Naive thymus-derived CD4-positive, alpha-beta T cell (primary cell): ENCODE results near the gene ALG12. TPM values are rescaled to one million over a fixed set of nuclear protein-coding genes. Genes with fewer than 3 reads are reported as not detected.

Experiments
- ATAC-seq: fragments of 150-1000 bp; cut with Tn5 transposase; 2 replicates; pipeline ENCODE4 v1.10.0; 2021; ENCODE audit warnings: mild to moderate bottlenecking, moderate library complexity
- CTCF ChIA-PET: fragments of 350-600 bp; sonication (Branson Sonifier 250); formaldehyde crosslinking; loops from one replicate; lab custom pipeline; 2021; ENCODE audit warnings: antibody characterized with exemption; lab: Charles Lee
- POLR2A ChIA-PET: fragments of 350-600 bp; sonication (Branson Sonifier 250); formaldehyde crosslinking; loops from one replicate; lab custom pipeline; 2021; ENCODE audit warnings: antibody characterized with exemption, inconsistent platforms; lab: Charles Lee
- DNase-seq, 9 donors: peaks; one replicate each; pipeline versions ENCODE4 v3.0.0 to v3.0.0-alpha.2; 2020 to 2022; ENCODE audit warnings: mixed read lengths in 1 of 9
- H3K27ac ChIP-seq: one replicate; pipeline ENCODE4 v1.7.0; 2013; ENCODE audit warnings: mild to moderate bottlenecking, low read depth, low read length, moderate library complexity
- H3K27me3 ChIP-seq, 2 donors: one replicate each; pipeline ENCODE4 v1.7.0; 2013; ENCODE audit warnings: low read length in 2 of 2, mild to moderate bottlenecking in 2 of 2, moderate library complexity in 2 of 2; ENCODE audit not compliant: control insufficient read depth in 2 of 2, insufficient read depth in 2 of 2
- H3K36me3 ChIP-seq, 3 experiments: 1 replicate in 2 of 3; 2 replicates in 1 of 3; pipeline ENCODE4 v1.7.0; 2013; ENCODE audit warnings: low read length in 3 of 3, mild to moderate bottlenecking in 3 of 3, moderate library complexity in 1 of 3; ENCODE audit not compliant: insufficient read depth in 3 of 3, control insufficient read depth in 2 of 3
- H3K4me1 ChIP-seq, 2 donors: one replicate each; pipeline ENCODE4 v1.7.0; 2013; ENCODE audit warnings: low read length in 2 of 2, mild to moderate bottlenecking in 2 of 2, moderate library complexity in 1 of 2; ENCODE audit not compliant: control insufficient read depth in 2 of 2, insufficient read depth in 2 of 2
- H3K4me3 ChIP-seq: 2 replicates; pipeline ENCODE4 v1.7.0; 2013; ENCODE audit warnings: mild to moderate bottlenecking, low read length
- H3K9me3 ChIP-seq, 3 experiments: 1 replicate in 2 of 3; 2 replicates in 1 of 3; pipeline ENCODE4 v1.7.0; 2013; ENCODE audit warnings: low read length in 3 of 3; ENCODE audit not compliant: control insufficient read depth in 2 of 3
- H3K27ac Mint-ChIP-seq, 9 donors: one replicate each; pipeline ENCODE4 v1.8.0; 2020 to 2022; ENCODE audit warnings: mixed read lengths in 9 of 9, mild to moderate bottlenecking in 8 of 9, moderate library complexity in 5 of 9, inconsistent platforms in 2 of 9
- H3K27me3 Mint-ChIP-seq, 5 donors: one replicate each; pipeline ENCODE4 v1.8.0; 2021 to 2022; ENCODE audit warnings: mixed read lengths in 5 of 5, mild to moderate bottlenecking in 1 of 5
- H3K36me3 Mint-ChIP-seq, 5 donors: one replicate each; pipeline ENCODE4 v1.8.0; 2020 to 2022; ENCODE audit warnings: mixed read lengths in 5 of 5, mild to moderate bottlenecking in 3 of 5, inconsistent platforms in 1 of 5
- H3K4me1 Mint-ChIP-seq, 7 donors: one replicate each; pipeline ENCODE4 v1.8.0; 2020 to 2022; ENCODE audit warnings: mixed read lengths in 7 of 7, mild to moderate bottlenecking in 3 of 7, inconsistent platforms in 1 of 7
- H3K4me3 Mint-ChIP-seq, 10 donors: one replicate each; pipeline ENCODE4 v1.8.0; 2020 to 2022; ENCODE audit warnings: mild to moderate bottlenecking in 10 of 10, mixed read lengths in 10 of 10, moderate library complexity in 6 of 10, inconsistent platforms in 2 of 10
- H3K9me3 Mint-ChIP-seq, 11 donors: one replicate each; pipeline ENCODE4 v1.8.0; 2020 to 2022; ENCODE audit warnings: mixed read lengths in 11 of 11, mild to moderate bottlenecking in 4 of 11, inconsistent platforms in 1 of 11, moderate library complexity in 1 of 11
- intact Hi-C, 2 donors: fragments of 100-400 bp; cut with micrococcal nuclease; formaldehyde crosslinking; loops; one replicate each; pipeline ENCODE4 v1.15.1; 2023
- polyA plus RNA-seq, 2 donors: library from polyadenylated mRNA; unstranded; fragments of 300-500 nt; fragmentation: Illumina TruSeq; gene quantifications; one replicate each; pipeline ENCODE4 v1.2.3, GENCODE V29; 2021
- total RNA-seq, 6 experiments: library from RNA in 5 of 6; stranded (reverse) in 5 of 6; gene quantifications; 1 replicate in 5 of 6; 2 replicates in 1 of 6; pipeline ENCODE4 v1.2.3 and lab custom pipeline; 2021 to 2026

ALG12 gene
- total and polyA plus RNA-seq, 7 experiments from 2014 or later = 10.4 to 22.4 (median 19.5) TPM

DNA sequence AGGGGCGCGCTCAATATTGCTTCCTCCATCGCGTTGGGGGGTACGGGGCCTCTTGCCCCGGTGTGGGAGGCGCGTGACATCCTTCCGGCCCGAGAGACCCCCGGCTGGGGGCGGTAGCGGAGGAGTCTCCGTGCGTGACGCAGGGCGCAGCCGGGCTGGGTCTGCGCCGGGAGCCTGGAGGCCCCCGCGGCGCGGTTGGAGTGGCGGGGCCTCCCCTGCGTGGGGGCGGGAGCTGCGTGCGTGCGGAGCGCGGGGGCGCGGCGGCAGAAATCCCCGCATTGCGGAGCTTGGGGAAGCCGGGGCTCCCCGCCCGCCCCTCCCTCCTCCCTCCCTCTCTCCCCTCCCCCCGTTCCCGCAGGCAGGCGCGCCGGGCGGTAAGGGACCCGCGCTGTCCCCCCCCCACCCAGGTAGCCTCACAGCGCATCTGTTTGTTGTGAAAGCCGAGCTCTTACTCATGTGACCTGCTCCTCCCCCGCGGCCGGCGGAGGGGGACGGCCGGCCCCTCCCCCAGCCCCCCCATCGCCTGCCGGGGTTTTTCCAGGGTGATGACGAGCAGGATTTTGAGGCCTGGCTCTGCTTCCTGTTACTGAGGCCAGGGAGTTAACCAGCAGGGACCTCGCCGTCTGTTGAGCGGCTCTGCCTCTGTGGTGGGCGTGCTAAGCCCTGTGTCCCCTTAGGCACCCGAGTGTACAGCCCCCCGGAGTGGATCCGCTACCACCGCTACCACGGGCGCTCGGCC lies 43.9 kb upstream of the ALG12 start:
- DNase-seq (peak; percentile 58 to 88 (median 66)), ATAC-seq (peak; percentile 50)
- peaks cover 0 to 12% (median 0%) of the 10 kb centered on the region in 5 donors for H3K36me3 Mint-ChIP-seq
- Histone ChIP-seq H3K36me3 (peaks cover 0 to 31% (median 4%) of the 10 kb centered on the region in 3 experiments), H3K27me3 (no peaks in the 10 kb centered on the region), H3K4me3 (peak overlapping the region; percentile 86), H3K4me1 (peaks cover 26 to 27% of the 10 kb centered on the region in 2 donors), H3K9me3 (no peaks in the 10 kb centered on the region), H3K27ac (peak overlapping the region; percentile 90)
- ChIA-PET POLR2A (interaction anchor here (0.8 to 3.7 kb wide), 8 partner anchors 9 to 659 kb away, joined by 3 to 48 read pairs (median 8); no protein-coding TSS in a partner anchor), CTCF (interaction anchor here (0.9 kb wide), 1 partner anchor 29 kb away, joined by 3 read pairs; no protein-coding TSS in a partner anchor)
- intact Hi-C loops = loop anchor here (5.0 to 10.0 kb wide), 3 partner anchors 110 to 573 kb away; partner anchors contain the start of genes TYMP (in 1 of the 2) and ZBED4 (in 1 of the 2)
- H3K27me3 Mint-ChIP-seq = no peaks in the 10 kb centered on the region
- H3K4me3 Mint-ChIP-seq = peak overlapping the region; percentile 82 to 95 (median 90)
- peak overlapping the region in 8 of 9 donors; percentile 76 to 96 (median 89) for H3K27ac Mint-ChIP-seq
- H3K4me1 Mint-ChIP-seq = peaks cover 7 to 33% (median 23%) of the 10 kb centered on the region in 7 donors
- H3K9me3 Mint-ChIP-seq = peaks cover 0 to 4% (median 0%) of the 10 kb centered on the region in 11 donors

GRCh38 chr22:49961601-49962011 lies 43.4 kb upstream of the ALG12 start:
- peak overlapping the region; percentile 86 for H3K4me3 ChIP-seq

DNA sequence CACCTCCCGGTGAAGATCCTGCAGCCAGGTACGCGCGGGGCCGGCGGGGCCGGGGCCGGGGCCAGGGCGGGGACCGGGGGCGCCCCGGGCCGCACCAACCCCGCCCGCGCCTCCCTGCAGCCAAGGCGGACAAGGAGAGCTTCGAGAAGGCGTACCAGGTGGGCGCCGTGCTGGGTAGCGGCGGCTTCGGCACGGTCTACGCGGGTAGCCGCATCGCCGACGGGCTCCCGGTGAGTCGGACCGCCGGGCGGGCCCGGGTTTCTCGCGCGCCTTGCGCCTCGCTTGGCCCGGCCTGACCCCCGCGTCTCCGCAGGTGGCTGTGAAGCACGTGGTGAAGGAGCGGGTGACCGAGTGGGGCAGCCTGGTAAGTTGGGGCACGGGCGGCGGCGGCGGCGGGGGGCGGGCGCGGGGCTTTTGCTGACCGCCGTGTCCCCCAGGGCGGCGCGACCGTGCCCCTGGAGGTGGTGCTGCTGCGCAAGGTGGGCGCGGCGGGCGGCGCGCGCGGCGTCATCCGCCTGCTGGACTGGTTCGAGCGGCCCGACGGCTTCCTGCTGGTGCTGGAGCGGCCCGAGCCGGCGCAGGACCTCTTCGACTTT lies 42.9 kb upstream of the ALG12 start:
- H3K27me3 ChIP-seq = no peaks in the 10 kb centered on the region
- Mint-ChIP-seq H3K36me3 (peaks cover 0 to 12% (median 0%) of the 10 kb centered on the region in 5 donors), H3K27ac (peak overlapping the region in 7 of 9 donors; percentile 76 to 96 (median 89)), H3K9me3 (peaks cover 0 to 4% (median 0%) of the 10 kb centered on the region in 11 donors), H3K4me3 (peak overlapping the region; percentile 82 to 95 (median 90)), H3K4me1 (peaks cover 7 to 30% (median 18%) of the 10 kb centered on the region in 7 donors), H3K27me3 (no peaks in the 10 kb centered on the region)
- ChIA-PET CTCF (interaction anchor here (0.9 to 1.0 kb wide), 2 partner anchors 9 to 27 kb away, joined by 3 to 4 read pairs; no protein-coding TSS in a partner anchor), POLR2A (interaction anchor here (0.7 to 3.7 kb wide), 13 partner anchors 8 to 613 kb away, joined by 3 to 48 read pairs (median 4); partner anchors contain the start of genes ALG12 and CRELD2)
- intact Hi-C loops = loop anchor here (5.0 to 10.0 kb wide), 3 partner anchors 109 to 574 kb away; partner anchors contain the start of genes TYMP (in 1 of the 2) and ZBED4 (in 1 of the 2)
- peak overlapping the region; percentile 86 for H3K4me3 ChIP-seq
- H3K27ac ChIP-seq = peak overlapping the region; percentile 90
- peaks cover 0 to 31% (median 4%) of the 10 kb centered on the region in 3 experiments for H3K36me3 ChIP-seq
- peaks cover 21 to 26% of the 10 kb centered on the region in 2 donors for H3K4me1 ChIP-seq
- H3K9me3 ChIP-seq = no peaks in the 10 kb centered on the region
- ATAC-seq = no peak
- DNase-seq = peak in 3 of 9 donors; percentile 24 to 64 (median 51)

More at GRCh38 chr22:49961601-49962011, 43.4 kb upstream of the ALG12 start:
- ChIA-PET POLR2A (interaction anchor here (0.7 to 3.7 kb wide), 12 partner anchors 9 to 612 kb away, joined by 3 to 48 read pairs (median 4); partner anchors contain the start of genes ALG12 and CRELD2), CTCF (interaction anchor here (0.9 kb wide), 1 partner anchor 28 kb away, joined by 3 read pairs; no protein-coding TSS in a partner anchor)
- Histone ChIP-seq H3K36me3 (peaks cover 0 to 31% (median 4%) of the 10 kb centered on the region in 3 experiments), H3K27ac (peak overlapping the region; percentile 90), H3K9me3 (no peaks in the 10 kb centered on the region), H3K27me3 (no peaks in the 10 kb centered on the region), H3K4me1 (peaks cover 26% of the 10 kb centered on the region in 2 donors)
- H3K27ac Mint-ChIP-seq = peak overlapping the region in 8 of 9 donors; percentile 76 to 96 (median 89)
- H3K4me1 Mint-ChIP-seq = peaks cover 7 to 30% (median 22%) of the 10 kb centered on the region in 7 donors
- H3K4me3 Mint-ChIP-seq = peak overlapping the region; percentile 82 to 95 (median 90)
- DNase-seq (peak in 1 of 9 donors; percentile 36), ATAC-seq (no peak)
- H3K9me3 Mint-ChIP-seq = peaks cover 0 to 4% (median 0%) of the 10 kb centered on the region in 11 donors
- intact Hi-C loops = loop anchor here (5.0 to 10.0 kb wide), 3 partner anchors 109 to 573 kb away; partner anchors contain the start of genes TYMP (in 1 of the 2) and ZBED4 (in 1 of the 2)
- H3K27me3 Mint-ChIP-seq = no peaks in the 10 kb centered on the region
- H3K36me3 Mint-ChIP-seq = peaks cover 0 to 12% (median 0%) of the 10 kb centered on the region in 5 donors

DNA sequence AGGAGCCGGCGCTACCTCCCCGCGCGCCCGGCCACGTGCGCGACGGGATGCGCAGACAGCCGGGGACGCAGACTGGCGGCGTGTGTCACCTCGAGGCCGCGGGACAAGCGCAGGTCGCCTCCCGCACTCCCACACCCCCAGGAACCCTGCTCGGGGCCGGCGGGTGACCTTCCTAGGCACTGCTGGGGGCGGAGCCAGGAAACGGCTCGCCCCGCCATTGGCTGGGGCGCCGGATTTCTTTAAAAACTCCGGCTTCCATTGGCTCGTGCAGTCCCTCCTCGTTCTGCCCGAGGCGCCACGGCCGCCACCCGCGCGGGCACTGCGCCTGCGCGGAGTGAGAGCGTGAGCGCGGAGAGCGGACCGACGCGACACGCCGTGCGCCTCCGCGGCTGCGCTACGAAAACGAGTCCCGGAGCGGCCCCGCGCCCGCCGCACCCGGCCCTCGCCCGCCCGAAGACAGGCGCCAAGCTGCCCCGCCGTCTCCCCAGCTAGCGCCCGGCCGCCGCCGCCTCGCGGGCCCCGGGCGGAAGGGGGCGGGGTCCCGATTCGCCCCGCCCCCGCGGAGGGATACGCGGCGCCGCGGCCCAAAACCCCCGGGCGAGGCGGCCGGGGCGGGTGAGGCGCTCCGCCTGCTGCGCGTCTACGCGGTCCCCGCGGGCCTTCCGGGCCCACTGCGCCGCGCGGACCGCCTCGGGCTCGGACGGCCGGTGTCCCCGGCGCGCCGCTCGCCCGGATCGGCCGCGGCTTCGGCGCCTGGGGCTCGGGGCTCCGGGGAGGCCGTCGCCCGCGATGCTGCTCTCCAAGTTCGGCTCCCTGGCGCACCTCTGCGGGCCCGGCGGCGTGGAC lies 42.1 kb upstream of the ALG12 start, which contains the start of gene PIM3:
PIM3 (plus strand) TSS at position 614 of the 846 bp plus-strand sequence; CDS start at position 790, 176 bp downstream.
- Histone ChIP-seq H3K36me3 (peaks cover 0 to 31% (median 4%) of the 10 kb centered on the region in 3 experiments), H3K9me3 (no peaks in the 10 kb centered on the region), H3K4me1 (peaks cover 20 to 26% of the 10 kb centered on the region in 2 donors), H3K4me3 (peak within 1 kb of the TSS; percentile 86), H3K27me3 (no peaks in the 10 kb centered on the region), H3K27ac (peak within 1 kb of the TSS; percentile 90)
- Mint-ChIP-seq H3K9me3 (peaks cover 0 to 4% (median 0%) of the 10 kb centered on the region in 11 donors), H3K27ac (peak within 1 kb of the TSS; percentile 76 to 96 (median 89)), H3K36me3 (peaks cover 0 to 12% (median 0%) of the 10 kb centered on the region in 5 donors), H3K27me3 (no peaks in the 10 kb centered on the region), H3K4me1 (peaks cover 7 to 30% (median 15%) of the 10 kb centered on the region in 7 donors), H3K4me3 (peak within 1 kb of the TSS; percentile 82 to 95 (median 90))
- ATAC-seq (peak; percentile 80), DNase-seq (peak; percentile 90 to 95 (median 94))
- intact Hi-C loops = loop anchor here (1.0 to 10.0 kb wide), 8 partner anchors 15 to 574 kb away; partner anchors contain the start of genes ALG12 (in 2 of the 2), CRELD2 (in 2 of the 2), BRD1 (in 1 of the 2) and TYMP (in 1 of the 2)
- ChIA-PET POLR2A (interaction anchor here (0.7 to 3.7 kb wide), 14 partner anchors 8 to 547 kb away, joined by 3 to 48 read pairs (median 4); partner anchors contain the start of genes ALG12, CRELD2, LMF2 and NCAPH2), CTCF (interaction anchor here (1.0 to 1.4 kb wide), 2 partner anchors 8 to 171 kb away, joined by 3 to 4 read pairs; no protein-coding TSS in a partner anchor)

- H3K4me1 ChIP-seq = peaks cover 20 to 26% of the 10 kb centered on the region in 2 donors
- Mint-ChIP-seq H3K9me3 (peaks cover 0 to 4% (median 0%) of the 10 kb centered on the region in 11 donors), H3K4me3 (peak overlapping the region; percentile 65 to 86 (median 78)), H3K4me1 (peaks cover 7 to 26% (median 15%) of the 10 kb centered on the region in 7 donors), H3K27ac (peak overlapping the region; percentile 59 to 91 (median 86)), H3K27me3 (no peaks in the 10 kb centered on the region), H3K36me3 (peaks cover 0 to 12% (median 0%) of the 10 kb centered on the region in 5 donors)
- intact Hi-C loops = loop anchor here (1.0 to 10.0 kb wide), 8 partner anchors 14 to 575 kb away; partner anchors contain the start of genes ALG12 (in 2 of the 2), CRELD2 (in 2 of the 2), BRD1 (in 1 of the 2) and TYMP (in 1 of the 2)
- H3K27ac ChIP-seq = peak overlapping the region; percentile 90
- ChIA-PET POLR2A (interaction anchor here (0.7 to 3.7 kb wide), 14 partner anchors 9 to 548 kb away, joined by 3 to 48 read pairs (median 4); partner anchors contain the start of genes ALG12, CRELD2, LMF2 and NCAPH2), CTCF (interaction anchor here (1.0 to 1.4 kb wide), 2 partner anchors 7 to 170 kb away, joined by 3 to 4 read pairs; no protein-coding TSS in a partner anchor)
- DNase-seq = peak in 1 of 9 donors; percentile 61
- no peaks in the 10 kb centered on the region for H3K27me3 ChIP-seq
- H3K9me3 ChIP-seq = no peaks in the 10 kb centered on the region
- ATAC-seq = no peak
- peaks cover 0 to 29% (median 4%) of the 10 kb centered on the region in 3 experiments for H3K36me3 ChIP-seq
- peak overlapping the region; percentile 64 for H3K4me3 ChIP-seq
Observed at GRCh38 chr22:49959782-49960158, 41.5 kb upstream of the ALG12 start.
